GM18505 (cell line): ENCODE measurements around the gene CHD6.

Experiments used
- ATAC-seq: cut with Tn5 transposase; IDR thresholded peaks from one replicate; pipeline ENCODE4 v1.9.1; 2021; ENCODE audit not compliant: unreplicated experiment
- POLR2A ChIP-seq: IDR thresholded peaks from 4 replicates; pipeline ENCODE4 v1.6.1; 2011; ENCODE audit warnings: borderline replicate concordance; ENCODE audit not compliant: insufficient read depth, insufficient read length; ENCODE audit errors: extremely low read depth

The CHD6 gene

GRCh38 chr20:41353530-41353929 lies 264.6 kb downstream of the CHD6 start:
- no peak for TF ChIP-seq POLR2A
- no peak for ATAC-seq

DNA sequence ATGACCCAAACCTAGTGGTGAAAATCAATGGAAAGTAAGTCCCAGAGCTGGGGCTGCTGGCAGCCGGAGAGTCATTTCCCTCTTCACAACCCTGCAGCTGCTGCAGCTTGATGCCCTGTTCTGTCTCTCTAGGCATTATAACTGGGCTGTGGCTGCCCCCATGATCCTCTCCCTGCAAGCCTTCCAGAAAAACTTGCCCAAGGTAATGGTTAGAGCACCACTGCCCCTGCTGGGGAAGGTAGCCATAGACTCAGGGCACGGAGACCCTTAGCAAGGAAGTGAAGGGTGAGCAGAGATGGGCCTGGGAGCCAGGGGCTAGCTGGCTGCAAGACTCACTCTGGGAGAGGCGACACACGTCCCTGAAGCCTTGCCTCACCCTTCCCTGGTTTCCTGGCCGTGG lies 265.5 kb downstream of the CHD6 start:
- ATAC-seq, result no peak
- no peak for TF ChIP-seq POLR2A

- no peak for TF ChIP-seq POLR2A
- no peak for ATAC-seq
Observed at GRCh38 chr20:41352106-41352505, 266.1 kb downstream of the CHD6 start.
